ENCODE results near the gene S100A11. TPM values are rescaled to one million over a fixed set of nuclear protein-coding genes. Genes with fewer than 3 reads are reported as not detected.
A peak's percentile ranks its signal among the peaks of the same experiment; 100 is the strongest.

S100A11 gene
- total and polyA plus RNA-seq, 9 of the 15 experiments (the other 6 are each of a cell fraction or from before 2014, with no cell fraction given), result 131 to 808 (median 235) TPM

- TF ChIP-seq ATF6 (CRISPR knock-in tag; IDR thresholded peaks at IDR 0.05), result no peak
- no peak for TF ChIP-seq ZNF347 (CRISPR knock-in tag; IDR thresholded peaks at IDR 0.05; ENCODE audit: low read depth)
- 0 out of 2 replicates have a peak, but pooled peaks have one; percentile 20 for TF ChIP-seq NCOA1 (IDR thresholded peaks at IDR 0.05; ENCODE audit: low read depth)
- TF ChIP-seq CCAR2 (IDR thresholded peaks at IDR 0.05; ENCODE audit: low read depth, low read length), result no peak
- TF ChIP-seq E4F1 (CRISPR knock-in tag; IDR thresholded peaks at IDR 0.05; ENCODE audit: borderline replicate concordance), result no peak
- TF ChIP-seq ZNF174 (CRISPR knock-in tag; IDR thresholded peaks at IDR 0.05), result no peak
- TF ChIP-seq RBM14 (IDR thresholded peaks at IDR 0.05; ENCODE audit: borderline replicate concordance, insufficient read depth, low read depth, low read length), result no peak
- TF ChIP-seq RFX5 (IDR thresholded peaks at IDR 0.05; ENCODE audit: low read depth, low read length), result no peak
- TF ChIP-seq NFXL1 (CRISPR knock-in tag; IDR thresholded peaks at IDR 0.05), result no peak
- TF ChIP-seq ZNF165 (CRISPR knock-in tag; IDR thresholded peaks at IDR 0.05; ENCODE audit: borderline replicate concordance), result no peak
- TF ChIP-seq ELF4 (CRISPR knock-in tag; IDR thresholded peaks at IDR 0.05), result no peak
- no peak for TF ChIP-seq ZZZ3 (IDR thresholded peaks at IDR 0.05)
- TF ChIP-seq HBP1 (CRISPR knock-in tag; IDR thresholded peaks at IDR 0.05), result no peak
- no peak for TF ChIP-seq DACH1 (IDR thresholded peaks at IDR 0.05; ENCODE audit: partially characterized antibody)
- no peak for TF ChIP-seq HDAC3 (IDR thresholded peaks at IDR 0.05; ENCODE audit: borderline replicate concordance, partially characterized antibody)
- TF ChIP-seq SFPQ (IDR thresholded peaks at IDR 0.05; ENCODE audit: low read depth, low read length), result no peak
- TF ChIP-seq PCBP1 (IDR thresholded peaks at IDR 0.05; ENCODE audit: low read depth, low read length, poor library complexity, severe bottlenecking), result no peak
- TF ChIP-seq ZNF217 (CRISPR knock-in tag; IDR thresholded peaks at IDR 0.05), result no peak
- no peak for TF ChIP-seq ZNF232 (CRISPR knock-in tag; IDR thresholded peaks at IDR 0.05)
- TF ChIP-seq SIRT6 (IDR thresholded peaks at IDR 0.05; ENCODE audit: low read depth, low read length), result no peak
These were observed at the start of gene S100A11 (continued) for GRCh38 chr1:152036267-152037216.
